ENCODE results near the gene NACC2.

- TF ChIP-seq CTCF (IDR thresholded peaks at IDR 0.05; ENCODE audit: low read depth, low read length, poor library complexity, severe bottlenecking) = no peak
- TF ChIP-seq EZH2phosphoT487 (IDR thresholded peaks at IDR 0.05; ENCODE audit: borderline replicate concordance, low read length) = no peak
Observed at GRCh38 chr9:136100700-136101614, 5.9 kb upstream of the NACC2 start.

Measured in DOHH2 (cell line).